CD14-positive monocyte (primary cell): ENCODE data around the gene TNIK. TPM values are rescaled to one million over a fixed set of nuclear protein-coding genes. Genes with fewer than 3 reads are reported as not detected.

ENCODE experiments used
- DNase-seq, 3 donors: peaks; one replicate each; pipeline ENCODE4 v3.0.0-alpha.2; 2011 to 2022
- H2AFZ ChIP-seq: 2 replicates; pipeline ENCODE4 v1.6.0; 2012; ENCODE audit warnings: mild to moderate bottlenecking, low read depth, low read length, inconsistent platforms; ENCODE audit not compliant: insufficient read depth, poor library complexity, severe bottlenecking
- H3K27ac ChIP-seq, 2 donors: 1 replicate in 1 of 2; 2 replicates in 1 of 2; pipeline ENCODE4 v1.5.1; 2012 to 2013; ENCODE audit warnings: low read length in 2 of 2, control low read depth in 1 of 2, inconsistent platforms in 1 of 2, low read depth in 1 of 2, mild to moderate bottlenecking in 1 of 2
- H3K27me3 ChIP-seq, 2 donors: one replicate each; pipeline versions ENCODE4 v1.6.0 to v1.6.1; 2011 to 2013; ENCODE audit warnings: low read length in 2 of 2; ENCODE audit not compliant: control insufficient read depth in 2 of 2, insufficient read depth in 2 of 2
- H3K36me3 ChIP-seq, 2 donors: replicated peaks in 1 of 2; 1 replicate in 1 of 2; 2 replicates in 1 of 2; pipeline versions ENCODE4 v1.5.1 to v1.6.1; 2012 to 2013; ENCODE audit warnings: low read length in 2 of 2, control low read depth in 1 of 2, inconsistent platforms in 1 of 2, mild to moderate bottlenecking in 1 of 2; ENCODE audit not compliant: insufficient read depth in 2 of 2, control insufficient read depth in 1 of 2
- H3K4me1 ChIP-seq, 2 donors: 1 replicate in 1 of 2; 2 replicates in 1 of 2; pipeline versions ENCODE4 v1.5.1 to v1.6.1; 2012 to 2013; ENCODE audit warnings: low read length in 2 of 2, control low read depth in 1 of 2, inconsistent platforms in 1 of 2, mild to moderate bottlenecking in 1 of 2, moderate library complexity in 1 of 2; ENCODE audit not compliant: insufficient read depth in 2 of 2, control insufficient read depth in 1 of 2
- H3K4me2 ChIP-seq: replicated peaks from 2 replicates; pipeline ENCODE3; 2012; ENCODE audit warnings: low read length, moderate library complexity, mild to moderate bottlenecking; ENCODE audit not compliant: poor library complexity, severe bottlenecking; ENCODE audit errors: extremely low read depth
- H3K4me3 ChIP-seq, 3 experiments: fragments of 200-600 bp in 1 of 3; sonication (generic) in 1 of 3; replicated peaks in 1 of 3; 1 replicate in 2 of 3; 2 replicates in 1 of 3; pipeline ENCODE4 v1.5.1; 2011 to 2013; ENCODE audit warnings: low read length in 3 of 3, mild to moderate bottlenecking in 3 of 3, control low read depth in 2 of 3, low read depth in 2 of 3, inconsistent platforms in 1 of 3, moderate library complexity in 1 of 3
- H3K79me2 ChIP-seq: 2 replicates; pipeline ENCODE4 v1.6.0; 2012; ENCODE audit warnings: mild to moderate bottlenecking, control low read depth, inconsistent platforms, low read length, moderate library complexity; ENCODE audit not compliant: insufficient read depth
- H3K9ac ChIP-seq: 2 replicates; pipeline ENCODE4 v1.6.0; 2017; ENCODE audit warnings: low read length, mild to moderate bottlenecking; ENCODE audit not compliant: insufficient read depth, poor library complexity, severe bottlenecking
- H3K9me3 ChIP-seq, 2 donors: replicated peaks in 1 of 2; 1 replicate in 1 of 2; 2 replicates in 1 of 2; pipeline versions ENCODE4 v1.5.1 to v1.6.1; 2012 to 2013; ENCODE audit warnings: low read length in 2 of 2, control low read depth in 1 of 2; ENCODE audit not compliant: control insufficient read depth in 1 of 2, insufficient read depth in 1 of 2
- H4K20me1 ChIP-seq: 2 replicates; pipeline ENCODE4 v1.6.0; 2012; ENCODE audit warnings: mild to moderate bottlenecking, low read length, control low read depth, moderate library complexity; ENCODE audit not compliant: insufficient read depth
- H3K27ac Mint-ChIP-seq, 7 donors: one replicate each; pipeline ENCODE4 v1.8.0; 2020; ENCODE audit warnings: mild to moderate bottlenecking in 7 of 7, mixed read lengths in 7 of 7, moderate library complexity in 6 of 7, inconsistent platforms in 2 of 7
- H3K27me3 Mint-ChIP-seq, 3 donors: one replicate each; pipeline ENCODE4 v1.8.0; 2021 to 2022; ENCODE audit warnings: low read depth in 3 of 3, mild to moderate bottlenecking in 3 of 3, mixed read lengths in 3 of 3, moderate library complexity in 3 of 3, inconsistent platforms in 1 of 3
- H3K36me3 Mint-ChIP-seq, 2 donors: one replicate each; pipeline ENCODE4 v1.8.0; 2020; ENCODE audit warnings: mixed read lengths in 2 of 2, inconsistent platforms in 1 of 2, mild to moderate bottlenecking in 1 of 2
- H3K4me1 Mint-ChIP-seq: one replicate; pipeline ENCODE4 v1.8.0; 2020; ENCODE audit warnings: mild to moderate bottlenecking, mixed read lengths
- H3K4me3 Mint-ChIP-seq, 2 donors: one replicate each; pipeline ENCODE4 v1.8.0; 2020; ENCODE audit warnings: mild to moderate bottlenecking in 2 of 2, mixed read lengths in 2 of 2, moderate library complexity in 1 of 2
- H3K9me3 Mint-ChIP-seq, 7 donors: one replicate each; pipeline ENCODE4 v1.8.0; 2020 to 2022; ENCODE audit warnings: mixed read lengths in 7 of 7, mild to moderate bottlenecking in 6 of 7, moderate library complexity in 6 of 7, inconsistent platforms in 2 of 7
- CTCF ChIP-seq: fragments of 200-600 bp; IDR thresholded peaks from one replicate; pipeline ENCODE4 v1.8.0; 2022; ENCODE audit warnings: antibody characterized with exemption, mild to moderate bottlenecking
- WGBS: methylation state at CpG from one replicate; pipeline ENCODE4 v1.1.5; 2013; ENCODE audit warnings: missing lambda C conversion rate; ENCODE audit not compliant: insufficient coverage; 5-methylcytosine and 5-hydroxymethylcytosine counted together
- intact Hi-C, 2 donors: fragments of 100-400 bp; cut with micrococcal nuclease; formaldehyde crosslinking; loops; one replicate each; pipeline versions ENCODE4 v1.15.0 to v1.15.1; 2023
- polyA plus RNA-seq, 3 donors: library from polyadenylated mRNA; depleted of rRNA in 1 of 3; unstranded in 2 of 3; stranded (reverse) in 1 of 3; fragments of 300-500 nt in 2 of 3; fragments of >200 nt in 1 of 3; fragmentation: Illumina TruSeq in 2 of 3; gene quantifications; 1 replicate in 2 of 3; 2 replicates in 1 of 3; pipeline ENCODE4 v1.2.3, GENCODE V29; 2012 to 2021

Gene TNIK
- polyA plus RNA-seq, 3 donors = 0.36 to 1.8 (median 0.75) TPM

GRCh38 chr3:171039674-171040073 is 420.5 kb downstream of the TNIK start:
- no peaks in the 10 kb centered on the region for H3K9me3 Mint-ChIP-seq
- no peak for TF ChIP-seq CTCF
- no peaks in the 10 kb centered on the region for H3K36me3 ChIP-seq
- H3K4me3 Mint-ChIP-seq = no peak overlapping the region
- H3K9me3 ChIP-seq = no peaks in the 10 kb centered on the region
- H3K27me3 ChIP-seq = peaks cover 0 to 2% of the 10 kb centered on the region in 2 donors
- H3K4me1 Mint-ChIP-seq = no peaks in the 10 kb centered on the region
- no peak for DNase-seq
- no peak overlapping the region for H2AFZ ChIP-seq
- WGBS = no CpG with 5 or more reads among the region's 1 CpG
- H4K20me1 ChIP-seq = no peaks in the 10 kb centered on the region
- H3K27ac Mint-ChIP-seq = no peak overlapping the region
- H3K27ac ChIP-seq = no peak overlapping the region
- no peak overlapping the region for H3K4me2 ChIP-seq
- H3K4me3 ChIP-seq = no peak overlapping the region
- no peaks in the 10 kb centered on the region for H3K79me2 ChIP-seq
- peaks cover 0 to 2% (median 0%) of the 10 kb centered on the region in 3 donors for H3K27me3 Mint-ChIP-seq
- H3K9ac ChIP-seq = no peak overlapping the region
- intact Hi-C loops = loop anchor here in 1 of 2 donors (10.0 kb wide), 1 partner anchor 835 kb away; no protein-coding TSS in a partner anchor
- no peaks in the 10 kb centered on the region for H3K4me1 ChIP-seq
- H3K36me3 Mint-ChIP-seq = no peaks in the 10 kb centered on the region

- Histone ChIP-seq H4K20me1 (no peaks in the 10 kb centered on the region), H3K27me3 (peaks cover 0 to 2% of the 10 kb centered on the region in 2 donors), H2AFZ (no peak overlapping the region), H3K4me3 (no peak overlapping the region), H3K9me3 (no peaks in the 10 kb centered on the region), H3K9ac (no peak overlapping the region), H3K27ac (no peak overlapping the region), H3K36me3 (no peaks in the 10 kb centered on the region), H3K4me1 (no peaks in the 10 kb centered on the region), H3K4me2 (no peak overlapping the region), H3K79me2 (no peaks in the 10 kb centered on the region)
- Mint-ChIP-seq H3K9me3 (peaks cover 0 to 1% (median 0%) of the 10 kb centered on the region in 7 donors), H3K27ac (no peak overlapping the region), H3K27me3 (peaks cover 0 to 2% (median 0%) of the 10 kb centered on the region in 3 donors), H3K4me3 (no peak overlapping the region), H3K36me3 (no peaks in the 10 kb centered on the region), H3K4me1 (no peaks in the 10 kb centered on the region)
- intact Hi-C loops = no loop called here
- 100% methylated on average over 1 of the region's 1 CpG for WGBS
- no peak for DNase-seq
- no peak for TF ChIP-seq CTCF
Measured at GRCh38 chr3:171038342-171038741, 421.9 kb downstream of the TNIK start.
